Measurements from ENCODE around the gene TGFB2.

- TF ChIP-seq CEBPB (IDR thresholded peaks at IDR 0.05; ENCODE audit: low read depth) (no peak), EZH2 (IDR thresholded peaks at IDR 0.05) (no peak), CBX3 (IDR thresholded peaks at IDR 0.05; ENCODE audit: low read depth) (no peak), POLR2AphosphoS5 (IDR thresholded peaks at IDR 0.05; ENCODE audit: low read depth, low read length) (no peak), ZNF274 (IDR thresholded peaks at IDR 0.05; ENCODE audit: low read depth, low read length) (no peak), FOSL1 (IDR thresholded peaks at IDR 0.05; ENCODE audit: low read depth) (no peak), RAD21 (IDR thresholded peaks at IDR 0.05; ENCODE audit: low read depth) (no peak), POLR2A (IDR thresholded peaks at IDR 0.05; ENCODE audit: borderline replicate concordance, extremely low read depth, insufficient read depth, insufficient read length) (no peak)
- TF ChIP-seq, protein P1, sequence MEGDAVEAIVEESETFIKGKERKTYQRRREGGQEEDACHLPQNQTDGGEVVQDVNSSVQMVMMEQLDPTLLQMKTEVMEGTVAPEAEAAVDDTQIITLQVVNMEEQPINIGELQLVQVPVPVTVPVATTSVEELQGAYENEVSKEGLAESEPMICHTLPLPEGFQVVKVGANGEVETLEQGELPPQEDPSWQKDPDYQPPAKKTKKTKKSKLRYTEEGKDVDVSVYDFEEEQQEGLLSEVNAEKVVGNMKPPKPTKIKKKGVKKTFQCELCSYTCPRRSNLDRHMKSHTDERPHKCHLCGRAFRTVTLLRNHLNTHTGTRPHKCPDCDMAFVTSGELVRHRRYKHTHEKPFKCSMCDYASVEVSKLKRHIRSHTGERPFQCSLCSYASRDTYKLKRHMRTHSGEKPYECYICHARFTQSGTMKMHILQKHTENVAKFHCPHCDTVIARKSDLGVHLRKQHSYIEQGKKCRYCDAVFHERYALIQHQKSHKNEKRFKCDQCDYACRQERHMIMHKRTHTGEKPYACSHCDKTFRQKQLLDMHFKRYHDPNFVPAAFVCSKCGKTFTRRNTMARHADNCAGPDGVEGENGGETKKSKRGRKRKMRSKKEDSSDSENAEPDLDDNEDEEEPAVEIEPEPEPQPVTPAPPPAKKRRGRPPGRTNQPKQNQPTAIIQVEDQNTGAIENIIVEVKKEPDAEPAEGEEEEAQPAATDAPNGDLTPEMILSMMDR (IDR thresholded peaks at IDR 0.05 in 2 of 3, conservative IDR thresholded peaks at IDR 0.05 in 1 of 3; ENCODE audit: borderline replicate concordance in 1 of 3, insufficient read depth in 1 of 3, low read depth in 2 of 3, low read length in 2 of 3): no peak
- TF ChIP-seq, protein P2, sequence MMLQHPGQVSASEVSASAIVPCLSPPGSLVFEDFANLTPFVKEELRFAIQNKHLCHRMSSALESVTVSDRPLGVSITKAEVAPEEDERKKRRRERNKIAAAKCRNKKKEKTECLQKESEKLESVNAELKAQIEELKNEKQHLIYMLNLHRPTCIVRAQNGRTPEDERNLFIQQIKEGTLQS (IDR thresholded peaks at IDR 0.05): no peak
Observed at GRCh38 chr1:218382261-218382660, 37.1 kb downstream of the TGFB2 start.
